ENCODE data around the gene RBM11.

The RBM11 gene

DNA sequence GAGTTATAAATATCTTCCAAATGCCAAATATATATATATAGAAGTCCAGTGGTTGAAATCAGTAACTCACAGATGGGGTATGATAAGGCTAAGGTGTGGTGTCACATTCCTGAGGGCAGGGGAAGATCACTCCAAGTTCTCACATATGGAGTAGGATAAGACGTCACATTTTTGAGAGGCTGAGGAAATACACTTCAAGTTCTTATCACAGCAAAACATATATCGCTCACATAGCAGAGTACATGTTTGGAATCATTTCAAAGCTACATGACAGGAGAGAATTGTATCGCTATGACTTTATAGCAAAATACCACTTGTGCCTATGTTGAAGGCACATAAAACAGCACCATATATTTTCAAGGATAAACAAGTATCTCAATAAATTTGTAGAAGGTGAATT is 55.1 kb downstream of the RBM11 start:
- no peak for DNase-seq (ENCODE audit: low read depth in 2 of 2)

DNA sequence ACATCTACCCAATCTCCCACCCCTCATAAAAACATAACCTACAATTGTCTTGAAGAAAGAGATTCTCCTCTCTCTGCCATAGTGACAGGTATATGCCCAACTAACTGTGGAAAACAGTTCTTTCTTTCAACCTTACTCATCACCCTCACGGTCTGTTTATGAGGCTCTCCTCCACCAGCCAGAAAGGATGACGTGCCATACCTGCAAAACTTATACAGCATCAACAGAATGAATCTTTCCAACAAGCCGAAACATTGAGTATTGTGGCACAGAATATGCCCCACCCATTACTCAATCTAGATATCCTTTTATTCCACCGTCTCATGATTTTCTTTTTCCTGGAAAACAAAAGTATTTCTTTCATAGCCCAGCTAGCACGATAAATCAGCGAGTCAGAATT is 55.7 kb downstream of the RBM11 start:
- DNase-seq (ENCODE audit: low read depth in 2 of 2) = no peak

DNA sequence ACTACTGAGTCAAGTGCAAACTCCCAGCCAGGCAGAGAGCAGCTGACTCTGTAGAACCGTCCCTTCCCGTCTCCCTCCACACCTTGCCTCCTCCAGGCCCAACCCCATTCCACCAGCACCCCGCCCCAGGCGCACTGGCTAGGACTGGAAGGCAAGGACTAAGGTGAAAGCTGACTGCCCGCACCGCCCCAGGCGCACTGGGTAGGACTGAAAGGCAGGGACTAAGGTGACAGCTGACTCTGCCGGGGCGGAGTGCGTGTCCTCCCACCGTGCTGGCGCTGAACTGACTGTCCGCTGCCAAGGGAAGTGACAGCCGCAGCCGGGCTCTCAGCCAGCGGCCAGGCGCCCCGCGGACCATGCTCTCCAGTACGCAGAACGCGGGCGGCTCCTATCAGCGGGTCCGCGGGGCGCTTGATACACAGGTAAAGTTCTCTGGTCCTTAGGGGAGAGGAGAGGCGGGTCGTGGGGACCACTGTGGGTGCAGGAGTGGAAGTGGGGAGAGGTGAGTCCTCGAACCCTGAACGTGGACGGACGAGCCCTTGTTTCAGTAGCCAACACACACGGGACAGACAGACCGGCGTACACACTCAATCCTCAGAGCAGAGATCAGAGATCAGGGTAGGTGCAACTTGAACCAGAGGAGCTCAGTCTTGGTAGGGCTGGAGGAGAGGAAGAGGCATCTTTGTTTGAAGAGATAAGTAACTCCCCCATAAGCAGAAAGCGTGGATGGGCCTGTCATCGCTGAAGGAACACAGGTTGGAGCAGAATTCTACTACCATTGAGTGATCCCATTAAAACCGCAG is 58.0 kb downstream of the RBM11 start:
- DNase-seq (ENCODE audit: low read depth in 2 of 2) = no peak

DNA sequence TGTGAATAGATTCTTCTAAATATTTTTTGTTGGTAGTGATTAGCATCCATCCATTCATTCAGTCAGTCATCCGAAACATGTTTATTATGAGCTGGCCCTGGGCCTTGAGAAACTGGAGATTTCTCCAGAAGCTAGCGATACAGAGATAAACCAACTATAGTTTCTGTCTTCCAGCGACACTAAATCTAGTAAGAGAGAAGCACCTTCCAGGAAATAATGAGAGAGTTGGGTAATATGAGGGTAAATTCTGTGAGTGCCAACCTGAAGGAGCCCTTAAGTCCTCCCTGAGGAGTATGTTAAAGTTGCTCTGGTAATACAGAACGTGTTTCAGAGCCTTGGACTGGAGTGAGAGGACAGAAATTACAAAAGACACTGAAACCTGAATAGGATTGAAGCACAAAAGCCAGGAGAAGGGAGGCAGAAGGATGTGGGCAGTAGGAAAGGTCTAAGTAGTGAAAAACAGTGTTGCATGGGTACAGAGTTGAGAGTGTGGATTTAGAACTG is 59.8 kb downstream of the RBM11 start:
- DNase-seq (ENCODE audit: low read depth in 2 of 2) = no peak
